C4-2B (cell line): ENCODE measurements around the gene CAMKK2.

Source experiments
- ZFX ChIP-seq: fragments of 450-650 bp; IDR thresholded peaks from 2 replicates; pipeline ENCODE4 v1.6.1; 2017
- TF ChIP-seq, protein P1 (sequence below): fragments of 450-650 bp; conservative IDR thresholded peaks from 2 replicates; pipeline ENCODE4 v1.5.1; 2017; ENCODE audit warnings: mild to moderate bottlenecking

DNA sequence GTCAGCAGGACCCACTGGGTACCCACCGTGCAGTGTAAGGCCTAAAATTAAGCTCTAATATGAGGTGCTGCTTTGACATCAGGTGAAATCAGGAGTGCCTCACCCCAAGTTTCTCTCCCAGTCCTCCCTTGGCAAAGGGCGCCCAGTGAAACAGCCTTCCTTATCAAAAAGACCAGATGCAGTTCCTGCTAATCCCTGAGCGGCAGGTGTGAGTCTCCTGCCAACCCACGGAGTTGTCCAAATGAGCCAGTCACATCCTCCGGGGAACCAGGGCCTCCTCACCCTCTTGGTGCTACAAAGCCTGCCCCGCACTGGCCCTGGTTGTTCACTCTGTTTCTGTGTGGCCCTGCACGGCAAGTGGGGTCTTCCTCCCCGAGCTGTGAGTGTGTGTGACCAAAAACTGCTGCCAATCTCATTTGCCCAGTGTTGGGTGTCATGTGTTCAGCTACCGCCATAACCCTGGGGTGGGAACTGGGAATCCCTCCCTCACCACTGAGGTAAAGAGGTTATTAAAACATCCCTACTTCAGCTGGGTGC is 106.8 kb downstream of the CAMKK2 start:
- TF ChIP-seq, protein P1, sequence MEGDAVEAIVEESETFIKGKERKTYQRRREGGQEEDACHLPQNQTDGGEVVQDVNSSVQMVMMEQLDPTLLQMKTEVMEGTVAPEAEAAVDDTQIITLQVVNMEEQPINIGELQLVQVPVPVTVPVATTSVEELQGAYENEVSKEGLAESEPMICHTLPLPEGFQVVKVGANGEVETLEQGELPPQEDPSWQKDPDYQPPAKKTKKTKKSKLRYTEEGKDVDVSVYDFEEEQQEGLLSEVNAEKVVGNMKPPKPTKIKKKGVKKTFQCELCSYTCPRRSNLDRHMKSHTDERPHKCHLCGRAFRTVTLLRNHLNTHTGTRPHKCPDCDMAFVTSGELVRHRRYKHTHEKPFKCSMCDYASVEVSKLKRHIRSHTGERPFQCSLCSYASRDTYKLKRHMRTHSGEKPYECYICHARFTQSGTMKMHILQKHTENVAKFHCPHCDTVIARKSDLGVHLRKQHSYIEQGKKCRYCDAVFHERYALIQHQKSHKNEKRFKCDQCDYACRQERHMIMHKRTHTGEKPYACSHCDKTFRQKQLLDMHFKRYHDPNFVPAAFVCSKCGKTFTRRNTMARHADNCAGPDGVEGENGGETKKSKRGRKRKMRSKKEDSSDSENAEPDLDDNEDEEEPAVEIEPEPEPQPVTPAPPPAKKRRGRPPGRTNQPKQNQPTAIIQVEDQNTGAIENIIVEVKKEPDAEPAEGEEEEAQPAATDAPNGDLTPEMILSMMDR, result no peak
- TF ChIP-seq ZFX, result no peak
